ENCODE measurements around the gene EEPD1. TPM values are rescaled to one million over a fixed set of nuclear protein-coding genes. Genes with fewer than 3 reads are reported as not detected.

The EEPD1 gene
- total RNA-seq, 1 donor = 5.2 TPM

DNA sequence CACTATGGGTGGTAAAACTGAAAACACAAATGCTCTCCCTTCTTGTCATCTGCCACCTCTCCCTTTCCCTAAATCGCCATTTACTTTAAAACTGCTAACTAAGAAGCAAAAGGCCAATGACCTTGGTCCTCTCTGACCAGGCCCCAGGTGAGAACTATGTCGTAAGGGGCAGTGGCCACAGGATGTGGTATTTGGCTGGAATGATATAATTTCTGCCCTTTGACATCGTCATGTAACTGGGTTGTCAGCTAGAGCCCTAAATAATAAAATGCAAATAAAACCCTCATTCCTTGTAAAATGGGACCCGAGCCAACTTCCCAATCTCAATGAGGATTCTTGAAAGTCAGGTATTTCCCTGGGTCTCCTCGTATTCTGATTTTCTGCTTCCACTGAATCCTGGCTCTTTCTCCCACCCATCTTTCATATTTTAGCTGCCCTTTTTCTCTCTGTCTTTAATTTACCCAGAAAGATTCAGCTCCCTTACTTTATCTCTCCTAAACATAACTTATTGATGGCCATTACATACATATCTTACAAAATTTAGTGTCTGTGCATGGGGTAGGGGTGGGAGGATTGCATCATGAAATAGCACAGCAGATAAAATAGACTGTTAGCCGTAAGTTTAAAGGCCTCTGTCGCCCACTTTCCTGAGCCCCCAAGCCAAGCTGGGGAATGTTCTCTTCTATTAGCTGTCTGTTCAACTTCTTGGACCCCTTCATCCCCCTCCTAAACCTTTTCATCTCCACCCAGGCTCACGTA lies 3.2 kb upstream of the EEPD1 start:
- TF ChIP-seq, protein P1, sequence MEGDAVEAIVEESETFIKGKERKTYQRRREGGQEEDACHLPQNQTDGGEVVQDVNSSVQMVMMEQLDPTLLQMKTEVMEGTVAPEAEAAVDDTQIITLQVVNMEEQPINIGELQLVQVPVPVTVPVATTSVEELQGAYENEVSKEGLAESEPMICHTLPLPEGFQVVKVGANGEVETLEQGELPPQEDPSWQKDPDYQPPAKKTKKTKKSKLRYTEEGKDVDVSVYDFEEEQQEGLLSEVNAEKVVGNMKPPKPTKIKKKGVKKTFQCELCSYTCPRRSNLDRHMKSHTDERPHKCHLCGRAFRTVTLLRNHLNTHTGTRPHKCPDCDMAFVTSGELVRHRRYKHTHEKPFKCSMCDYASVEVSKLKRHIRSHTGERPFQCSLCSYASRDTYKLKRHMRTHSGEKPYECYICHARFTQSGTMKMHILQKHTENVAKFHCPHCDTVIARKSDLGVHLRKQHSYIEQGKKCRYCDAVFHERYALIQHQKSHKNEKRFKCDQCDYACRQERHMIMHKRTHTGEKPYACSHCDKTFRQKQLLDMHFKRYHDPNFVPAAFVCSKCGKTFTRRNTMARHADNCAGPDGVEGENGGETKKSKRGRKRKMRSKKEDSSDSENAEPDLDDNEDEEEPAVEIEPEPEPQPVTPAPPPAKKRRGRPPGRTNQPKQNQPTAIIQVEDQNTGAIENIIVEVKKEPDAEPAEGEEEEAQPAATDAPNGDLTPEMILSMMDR (IDR thresholded peaks at IDR 0.05; ENCODE audit: insufficient read depth, low read depth, low read length) = no peak
- no peak overlapping the region for H3K4me3 ChIP-seq (ENCODE audit: low read depth, low read length)
- DNase-seq (ENCODE audit: low read depth) = no peak

DNA sequence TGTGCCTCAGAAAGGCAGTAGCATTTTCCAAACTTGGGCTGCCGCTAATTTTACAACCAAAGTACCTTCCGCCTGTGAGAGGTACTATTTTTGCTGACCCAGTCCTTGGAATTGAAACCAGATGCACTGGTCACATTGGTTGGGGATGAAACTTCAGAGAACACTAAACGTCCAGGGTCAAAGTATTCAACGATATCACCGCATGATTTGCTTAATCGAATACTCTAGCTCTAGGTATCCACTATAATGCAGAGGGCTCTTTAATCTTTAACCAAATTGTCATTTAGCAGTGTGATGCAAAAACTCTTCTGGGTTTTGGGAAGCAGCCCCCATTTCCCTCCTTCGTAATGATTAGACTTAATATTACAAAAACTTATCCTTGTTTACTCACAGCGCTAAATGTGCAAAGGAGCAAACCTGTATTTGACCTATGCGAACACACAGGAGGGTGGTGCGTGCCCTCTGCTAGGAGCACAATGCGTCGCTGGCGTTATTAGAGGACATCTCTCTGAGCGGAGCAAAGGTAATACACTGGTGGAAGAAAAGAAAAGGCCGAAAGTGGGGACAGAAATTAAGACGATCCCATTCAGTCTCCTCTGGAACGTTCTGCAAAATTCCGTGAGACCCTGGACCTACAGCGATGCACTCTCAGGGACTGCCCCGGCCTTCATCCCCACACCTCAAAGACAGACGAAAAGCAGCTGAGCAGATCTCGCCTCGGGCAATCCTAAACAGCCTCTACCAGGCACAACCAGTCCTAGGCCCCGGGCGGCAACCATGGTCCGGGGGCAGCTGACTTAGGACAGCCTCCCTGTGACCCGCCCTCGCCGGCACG lies 916 bp upstream of the EEPD1 start:
- peak overlapping the region; percentile 56 for H3K4me3 ChIP-seq (ENCODE audit: low read depth, low read length)
- TF ChIP-seq, protein P1 (IDR thresholded peaks at IDR 0.05; ENCODE audit: insufficient read depth, low read depth, low read length) = no peak
- no peak for DNase-seq (ENCODE audit: low read depth)

GRCh38 chr7:36153571-36154097 lies 580 bp downstream of the EEPD1 start:
- DNase-seq (ENCODE audit: low read depth) = no peak
- peak overlapping the region; percentile 73 for H3K4me3 ChIP-seq (ENCODE audit: low read depth, low read length)
- TF ChIP-seq, protein P1 (IDR thresholded peaks at IDR 0.05; ENCODE audit: insufficient read depth, low read depth, low read length) = no peak

DNA sequence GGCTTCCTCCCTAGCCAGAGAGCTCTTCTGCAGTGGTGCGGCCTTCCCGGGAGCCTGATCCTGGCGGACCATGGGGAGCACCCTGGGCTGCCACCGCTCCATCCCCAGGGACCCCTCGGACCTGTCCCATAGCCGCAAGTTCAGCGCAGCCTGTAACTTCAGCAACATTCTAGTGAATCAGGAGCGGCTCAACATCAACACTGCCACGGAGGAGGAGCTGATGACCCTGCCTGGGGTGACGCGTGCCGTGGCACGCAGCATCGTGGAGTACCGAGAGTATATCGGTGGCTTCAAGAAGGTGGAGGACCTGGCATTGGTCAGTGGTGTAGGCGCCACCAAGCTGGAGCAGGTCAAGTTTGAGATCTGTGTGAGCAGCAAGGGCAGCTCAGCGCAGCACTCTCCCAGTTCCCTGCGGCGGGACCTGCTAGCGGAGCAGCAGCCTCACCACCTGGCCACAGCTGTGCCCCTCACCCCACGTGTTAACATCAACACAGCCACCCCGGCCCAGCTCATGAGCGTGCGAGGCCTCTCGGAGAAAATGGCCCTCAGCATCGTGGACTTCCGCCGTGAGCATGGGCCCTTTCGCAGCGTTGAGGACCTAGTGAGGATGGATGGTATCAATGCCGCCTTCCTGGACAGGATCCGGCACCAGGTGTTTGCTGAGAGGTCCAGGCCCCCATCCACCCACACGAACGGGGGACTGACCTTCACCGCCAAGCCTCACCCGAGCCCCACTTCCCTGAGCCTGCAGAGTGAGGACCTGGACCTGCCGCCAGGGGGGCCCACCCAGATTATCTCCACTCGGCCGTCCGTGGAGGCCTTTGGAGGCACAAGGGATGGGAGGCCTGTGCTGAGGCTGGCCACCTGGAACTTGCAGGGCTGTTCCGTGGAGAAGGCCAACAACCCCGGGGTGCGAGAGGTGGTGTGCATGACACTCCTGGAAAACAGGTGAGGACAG lies 1.5 kb downstream of the EEPD1 start:
- peak overlapping the region; percentile 73 for H3K4me3 ChIP-seq (ENCODE audit: low read depth, low read length)
- no peak for DNase-seq (ENCODE audit: low read depth)
- TF ChIP-seq, protein P1 (IDR thresholded peaks at IDR 0.05; ENCODE audit: insufficient read depth, low read depth, low read length) = no peak

DNA sequence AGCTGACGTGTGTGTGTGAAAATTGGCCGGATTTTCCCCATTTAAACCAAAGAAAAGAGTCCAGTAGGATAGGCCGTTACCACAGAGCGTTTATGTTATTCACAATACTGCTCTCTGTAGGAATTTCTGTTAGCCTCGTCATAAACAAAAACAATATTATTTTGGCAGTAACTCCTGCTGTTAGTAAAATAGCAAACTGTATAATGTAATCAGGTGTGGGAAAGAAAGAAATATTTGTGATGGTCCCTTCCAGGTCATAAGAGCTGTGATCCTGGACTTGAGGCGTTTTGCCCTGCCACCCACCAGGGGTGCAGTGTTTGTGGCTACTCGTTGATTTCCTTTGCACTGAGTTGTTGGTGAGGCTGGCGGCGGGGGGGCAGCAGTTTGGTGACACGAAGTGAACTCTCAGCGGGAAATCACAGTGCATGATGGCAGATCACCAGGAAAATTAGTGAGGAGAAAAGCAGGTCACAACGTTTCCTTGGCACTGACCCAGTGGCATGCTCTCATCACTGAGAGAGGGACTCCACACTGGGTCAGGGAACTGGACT lies 2.8 kb downstream of the EEPD1 start:
- TF ChIP-seq, protein P1 (IDR thresholded peaks at IDR 0.05; ENCODE audit: insufficient read depth, low read depth, low read length) = no peak

More for the DNA sequence above, 2.8 kb downstream of the EEPD1 start:
- DNase-seq (ENCODE audit: low read depth) = peak; percentile 56
- H3K4me3 ChIP-seq (ENCODE audit: low read depth, low read length) = no peak overlapping the region

Data from fibroblast of villous mesenchyme (primary cell).